ENCODE measurements around the gene IGF1R. TPM values are rescaled to one million over a fixed set of nuclear protein-coding genes. Genes with fewer than 3 reads are reported as not detected.

Gene IGF1R
- total and polyA plus RNA-seq, 8 donors: 8.1 to 50.3 (median 36.0) TPM

DNA sequence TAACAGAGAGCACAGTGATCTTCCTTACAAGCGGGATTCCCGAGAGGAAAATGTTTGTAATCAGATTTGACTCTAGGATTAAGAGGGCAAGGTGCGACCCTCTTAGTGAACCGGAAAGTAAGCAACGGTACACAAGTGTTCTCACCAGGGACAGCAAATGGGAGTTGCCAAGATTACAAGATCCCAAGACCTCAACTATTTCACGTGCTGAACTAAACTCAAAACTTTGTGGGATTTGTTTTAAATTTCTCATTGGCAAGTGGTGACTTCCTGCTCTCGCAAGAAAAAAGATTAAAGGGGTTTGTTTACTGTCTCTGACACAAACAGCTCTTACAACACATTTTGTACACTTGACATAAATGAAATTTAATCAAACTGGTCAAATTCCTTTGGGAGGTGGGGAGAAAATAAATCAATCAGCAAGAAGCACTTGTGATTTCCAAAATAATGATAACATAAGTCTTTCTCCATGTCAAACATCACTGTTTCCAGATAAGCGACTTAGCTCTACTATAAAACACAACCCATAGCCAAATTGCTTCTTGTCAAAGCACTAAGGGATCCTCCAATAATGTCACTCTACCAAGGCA lies 361.5 kb downstream of the IGF1R start:
- ATAC-seq: no peak
- H3K4me3 ChIP-seq: no peak overlapping the region
- intact Hi-C loops (cut with DNase I): no loop called here
- FAIRE-seq: no peak
- H3K27ac ChIP-seq: no peak overlapping the region
- no peaks in the 10 kb centered on the region for H3K9me3 ChIP-seq
- no peaks in the 10 kb centered on the region for H3K36me3 ChIP-seq
- no peaks in the 10 kb centered on the region for H3K27me3 ChIP-seq
- no peaks in the 10 kb centered on the region for H3K4me1 ChIP-seq
- no peak for DNase-seq
- 33 to 42% methylated on average over 8 of the region's 8 CpGs for WGBS, 2 donors
- TF ChIP-seq, protein P1, sequence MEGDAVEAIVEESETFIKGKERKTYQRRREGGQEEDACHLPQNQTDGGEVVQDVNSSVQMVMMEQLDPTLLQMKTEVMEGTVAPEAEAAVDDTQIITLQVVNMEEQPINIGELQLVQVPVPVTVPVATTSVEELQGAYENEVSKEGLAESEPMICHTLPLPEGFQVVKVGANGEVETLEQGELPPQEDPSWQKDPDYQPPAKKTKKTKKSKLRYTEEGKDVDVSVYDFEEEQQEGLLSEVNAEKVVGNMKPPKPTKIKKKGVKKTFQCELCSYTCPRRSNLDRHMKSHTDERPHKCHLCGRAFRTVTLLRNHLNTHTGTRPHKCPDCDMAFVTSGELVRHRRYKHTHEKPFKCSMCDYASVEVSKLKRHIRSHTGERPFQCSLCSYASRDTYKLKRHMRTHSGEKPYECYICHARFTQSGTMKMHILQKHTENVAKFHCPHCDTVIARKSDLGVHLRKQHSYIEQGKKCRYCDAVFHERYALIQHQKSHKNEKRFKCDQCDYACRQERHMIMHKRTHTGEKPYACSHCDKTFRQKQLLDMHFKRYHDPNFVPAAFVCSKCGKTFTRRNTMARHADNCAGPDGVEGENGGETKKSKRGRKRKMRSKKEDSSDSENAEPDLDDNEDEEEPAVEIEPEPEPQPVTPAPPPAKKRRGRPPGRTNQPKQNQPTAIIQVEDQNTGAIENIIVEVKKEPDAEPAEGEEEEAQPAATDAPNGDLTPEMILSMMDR (IDR thresholded peaks at IDR 0.05): no peak

DNA sequence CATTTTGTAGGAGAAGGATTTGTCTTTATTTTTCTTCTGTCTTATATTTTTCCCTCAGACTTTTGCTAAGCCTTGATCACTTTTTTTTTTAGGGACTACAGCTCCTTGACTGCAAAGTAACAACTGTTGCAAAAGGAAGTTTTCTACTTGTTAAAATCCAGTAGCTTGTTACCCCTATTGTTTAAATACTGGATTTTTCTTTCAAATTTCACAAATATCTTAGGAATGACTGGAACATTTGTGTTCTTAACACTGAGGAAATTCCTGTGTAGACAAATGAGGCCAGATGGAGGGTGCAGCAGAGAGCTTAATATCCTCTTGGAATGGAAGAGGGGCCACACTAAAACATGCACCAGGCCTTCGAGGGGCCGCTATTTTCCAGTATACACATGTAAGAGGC lies 362.4 kb downstream of the IGF1R start:
- no peak for DNase-seq
- Histone ChIP-seq H3K27me3 (no peaks in the 10 kb centered on the region), H3K4me1 (no peaks in the 10 kb centered on the region), H3K36me3 (no peaks in the 10 kb centered on the region), H3K27ac (no peak overlapping the region), H3K9me3 (no peaks in the 10 kb centered on the region), H3K4me3 (no peak overlapping the region)
- no peak for ATAC-seq
- TF ChIP-seq, protein P1 (IDR thresholded peaks at IDR 0.05): no peak
- WGBS, 2 donors: 89% methylated on average over 2 of the region's 2 CpGs
- intact Hi-C loops (cut with DNase I): no loop called here
- no peak for FAIRE-seq

Small RNAs within 50 kb of the gene (microRNA-seq; reads per million reads assigned to microRNA genes)
- gene MIR4714: 0.39 to 0.59 reads per million in 2 donors

All from pancreas (tissue), 10 donors.